NB4 (cell line): ENCODE measurements around the gene STON2.

Experiments used
- MYC ChIP-seq: IDR thresholded peaks from 2 replicates; pipeline ENCODE4 v1.6.1; 2011; ENCODE audit warnings: low read depth, low read length
- POLR2A ChIP-seq: IDR thresholded peaks from 2 replicates; pipeline ENCODE4 v1.6.1; 2011; ENCODE audit warnings: mild to moderate bottlenecking; ENCODE audit not compliant: insufficient read length; ENCODE audit errors: extremely low read depth
- TF ChIP-seq, protein P1 (sequence below): IDR thresholded peaks from one replicate; pipeline ENCODE4 v1.5.1; 2012; ENCODE audit warnings: low read depth, low read length
- TF ChIP-seq, protein P2 (sequence below): IDR thresholded peaks from 2 replicates; pipeline ENCODE4 v1.6.1; 2011; ENCODE audit warnings: low read depth, low read length

DNA sequence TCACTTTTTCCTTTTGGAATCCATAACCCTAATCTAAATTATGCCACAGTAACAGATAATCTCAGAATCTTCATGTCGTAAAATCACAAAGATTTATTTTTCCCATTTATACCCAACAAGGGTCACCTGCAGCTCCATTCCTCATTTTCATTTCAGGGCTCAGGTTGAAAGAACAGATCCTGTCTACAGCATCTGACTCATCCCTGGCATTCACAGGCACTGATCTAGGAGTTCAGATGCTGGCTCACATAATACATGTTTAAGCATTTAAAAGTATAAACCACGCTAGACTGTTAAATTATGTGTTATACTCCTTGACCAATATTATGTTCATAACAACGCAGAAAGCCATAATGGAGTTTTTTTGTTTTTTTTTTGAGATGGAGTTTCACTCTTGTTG is 58.3 kb downstream of the STON2 start:
- TF ChIP-seq, protein P1, sequence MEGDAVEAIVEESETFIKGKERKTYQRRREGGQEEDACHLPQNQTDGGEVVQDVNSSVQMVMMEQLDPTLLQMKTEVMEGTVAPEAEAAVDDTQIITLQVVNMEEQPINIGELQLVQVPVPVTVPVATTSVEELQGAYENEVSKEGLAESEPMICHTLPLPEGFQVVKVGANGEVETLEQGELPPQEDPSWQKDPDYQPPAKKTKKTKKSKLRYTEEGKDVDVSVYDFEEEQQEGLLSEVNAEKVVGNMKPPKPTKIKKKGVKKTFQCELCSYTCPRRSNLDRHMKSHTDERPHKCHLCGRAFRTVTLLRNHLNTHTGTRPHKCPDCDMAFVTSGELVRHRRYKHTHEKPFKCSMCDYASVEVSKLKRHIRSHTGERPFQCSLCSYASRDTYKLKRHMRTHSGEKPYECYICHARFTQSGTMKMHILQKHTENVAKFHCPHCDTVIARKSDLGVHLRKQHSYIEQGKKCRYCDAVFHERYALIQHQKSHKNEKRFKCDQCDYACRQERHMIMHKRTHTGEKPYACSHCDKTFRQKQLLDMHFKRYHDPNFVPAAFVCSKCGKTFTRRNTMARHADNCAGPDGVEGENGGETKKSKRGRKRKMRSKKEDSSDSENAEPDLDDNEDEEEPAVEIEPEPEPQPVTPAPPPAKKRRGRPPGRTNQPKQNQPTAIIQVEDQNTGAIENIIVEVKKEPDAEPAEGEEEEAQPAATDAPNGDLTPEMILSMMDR, result no peak
- TF ChIP-seq POLR2A (no peak), MYC (no peak)
- TF ChIP-seq, protein P2, sequence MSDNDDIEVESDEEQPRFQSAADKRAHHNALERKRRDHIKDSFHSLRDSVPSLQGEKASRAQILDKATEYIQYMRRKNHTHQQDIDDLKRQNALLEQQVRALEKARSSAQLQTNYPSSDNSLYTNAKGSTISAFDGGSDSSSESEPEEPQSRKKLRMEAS, result no peak
